ENCODE measurements around the gene AGMO. TPM values are rescaled to one million over a fixed set of nuclear protein-coding genes. Genes with fewer than 3 reads are reported as not detected.

AGMO gene
- polyA plus RNA-seq, 2 of the 4 experiments (the other 2 are of a cell fraction), result 2.6 to 7.9 TPM

DNA sequence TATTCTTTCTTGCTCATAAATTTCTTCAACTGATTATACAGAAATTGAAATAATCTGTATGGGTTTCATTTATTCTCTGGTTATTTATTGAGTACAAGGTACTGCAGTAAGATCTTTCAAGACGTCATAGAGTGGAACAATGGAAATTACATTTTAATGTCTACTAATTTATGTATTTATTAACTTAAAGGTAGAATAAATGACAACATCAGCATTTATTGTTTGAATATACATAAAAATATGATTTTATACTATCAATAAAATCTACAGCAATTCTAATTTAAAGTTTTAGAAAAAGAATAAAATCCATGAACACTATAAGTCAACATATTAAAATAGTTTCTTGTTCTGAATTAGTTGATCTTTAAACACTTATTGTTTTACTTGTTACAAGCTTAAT, 158.5 kb downstream of the AGMO start:
- ChIA-PET POLR2A (no interaction called here), CTCF (no interaction called here)
- Histone ChIP-seq H3K9me3 (no peaks in the 10 kb centered on the region), H3K27ac (no peak overlapping the region), H3K4me2 (no peak overlapping the region), H3K4me1 (no peaks in the 10 kb centered on the region), H3K4me3 (no peak overlapping the region)
- WGBS (ENCODE audit: missing lambda C conversion rate), result 34% methylated on average over 1 of the region's 1 CpG
- no peak for ATAC-seq
- TF ChIP-seq REST (IDR thresholded peaks at IDR 0.05) (no peak), MAFK (IDR thresholded peaks at IDR 0.05; ENCODE audit: partially characterized antibody) (peak; percentile 61)
- FAIRE-seq, result no peak
- DNase-seq (ENCODE audit: low read depth in 1 of 2, low spot score in 1 of 2), result no peak

DNA sequence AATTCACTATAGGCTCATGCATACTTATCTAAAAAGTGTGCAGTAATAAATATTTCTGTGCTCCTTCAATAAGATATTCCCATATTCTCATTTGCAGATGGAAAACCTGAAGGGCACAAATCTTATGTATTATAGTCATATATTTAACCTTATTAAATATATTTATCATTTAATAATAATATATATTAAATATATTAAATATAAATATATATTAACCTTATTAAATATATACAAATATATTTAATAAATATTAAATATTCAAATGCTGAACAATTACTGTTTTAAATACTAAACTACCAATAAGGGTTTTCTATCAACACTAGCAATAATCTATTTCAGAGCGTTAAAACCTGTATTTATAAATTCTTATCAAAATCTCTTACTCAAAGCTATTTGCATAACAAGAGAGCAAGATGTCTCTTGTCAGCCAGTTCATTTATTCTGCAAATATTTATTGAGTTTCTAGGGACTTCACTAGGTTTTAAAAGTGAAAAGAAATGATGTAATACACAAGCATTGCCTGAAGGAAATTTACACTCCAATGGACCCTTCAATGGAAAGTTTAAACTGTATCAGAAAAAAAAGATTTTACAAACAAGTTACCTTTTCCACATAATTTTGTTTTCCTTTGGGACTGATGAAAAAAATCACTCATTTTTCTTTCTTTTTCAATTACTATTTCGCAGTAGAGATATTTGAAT, 159.2 kb downstream of the AGMO start:
- FAIRE-seq (no peak), ATAC-seq (no peak), DNase-seq (ENCODE audit: low read depth in 1 of 2, low spot score in 1 of 2) (no peak)
- no peaks in the 10 kb centered on the region for H3K9me3 ChIP-seq
- POLR2A ChIA-PET, result no interaction called here
- no peak for TF ChIP-seq POLR2A (IDR thresholded peaks at IDR 0.05; ENCODE audit: low read length)
- no peak for TF ChIP-seq HOXB13 (CRISPR knock-in tag; IDR thresholded peaks at IDR 0.05; ENCODE audit: low read depth)
- TF ChIP-seq EP300 (IDR thresholded peaks at IDR 0.05), result no peak
- no peak for TF ChIP-seq BCL3 (IDR thresholded peaks at IDR 0.05)
- TF ChIP-seq FOSB (CRISPR knock-in tag; IDR thresholded peaks at IDR 0.05), result no peak
- no peak for TF ChIP-seq HOXB5 (CRISPR knock-in tag; IDR thresholded peaks at IDR 0.05)
- no peak overlapping the region for H3K27ac ChIP-seq
- CTCF ChIA-PET, result no interaction called here
- WGBS (ENCODE audit: missing lambda C conversion rate), result 44% methylated on average over 2 of the region's 2 CpGs
- no peak overlapping the region for H3K4me2 ChIP-seq
- H3K4me3 ChIP-seq, result no peak overlapping the region
- H3K4me1 ChIP-seq, result no peaks in the 10 kb centered on the region

DNA sequence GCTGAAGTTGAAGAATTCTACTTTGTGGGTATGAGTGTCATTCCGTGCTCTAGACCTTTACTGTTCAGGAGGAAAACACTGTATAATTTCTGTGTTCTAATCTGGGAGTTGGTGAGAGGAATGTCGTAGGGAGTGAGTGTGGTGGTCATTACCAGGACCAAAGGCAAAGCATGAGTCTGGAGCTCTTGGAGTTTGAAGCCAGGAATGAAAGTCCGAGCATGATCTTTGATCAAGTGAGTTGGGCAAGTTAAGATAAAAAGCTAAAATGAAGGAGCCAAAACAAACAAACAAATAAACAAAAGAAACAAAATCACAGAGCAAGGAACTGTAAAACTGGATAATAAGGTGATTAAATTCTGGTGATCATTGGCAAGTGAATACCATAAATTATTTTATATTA, 161.4 kb downstream of the AGMO start:
- no peaks in the 10 kb centered on the region for H3K4me1 ChIP-seq
- DNase-seq (ENCODE audit: low read depth in 1 of 2, low spot score in 1 of 2) (no peak), ATAC-seq (no peak), FAIRE-seq (no peak)
- WGBS (ENCODE audit: missing lambda C conversion rate), result 12% methylated on average over 3 of the region's 3 CpGs
- H3K27ac ChIP-seq, result no peak overlapping the region
- H3K4me2 ChIP-seq, result no peak overlapping the region
- H3K4me3 ChIP-seq, result no peak overlapping the region
- ChIA-PET CTCF (no interaction called here), POLR2A (no interaction called here)
- no peaks in the 10 kb centered on the region; the same call in 2 of the 3 replicates for H3K9me3 ChIP-seq
- TF ChIP-seq JUNB (IDR thresholded peaks at IDR 0.05) (no peak), ZC3H11A (IDR thresholded peaks at IDR 0.05) (no peak), NPAS2 (CRISPR knock-in tag; IDR thresholded peaks at IDR 0.05; ENCODE audit: borderline replicate concordance) (no peak), RFX5 (IDR thresholded peaks at IDR 0.05) (no peak), ZFP36 (IDR thresholded peaks at IDR 0.05; ENCODE audit: borderline replicate concordance, partially characterized antibody) (no peak), KDM5A (IDR thresholded peaks at IDR 0.05) (no peak), NFE2L2 (conservative IDR thresholded peaks at IDR 0.05; ENCODE audit: low read length) (no peak), ZSCAN20 (CRISPR knock-in tag; IDR thresholded peaks at IDR 0.05) (no peak), HOXB13 (CRISPR knock-in tag; IDR thresholded peaks at IDR 0.05; ENCODE audit: low read depth) (no peak), HEYL (CRISPR knock-in tag; IDR thresholded peaks at IDR 0.05) (no peak), FOSL2 (IDR thresholded peaks at IDR 0.05) (no peak), FOSL2 (CRISPR knock-in tag; IDR thresholded peaks at IDR 0.05) (no peak), BCL3 (IDR thresholded peaks at IDR 0.05) (no peak), BHLHE40 (IDR thresholded peaks at IDR 0.05; ENCODE audit: low read depth, low read length) (no peak)
- TF ChIP-seq, protein P1, sequence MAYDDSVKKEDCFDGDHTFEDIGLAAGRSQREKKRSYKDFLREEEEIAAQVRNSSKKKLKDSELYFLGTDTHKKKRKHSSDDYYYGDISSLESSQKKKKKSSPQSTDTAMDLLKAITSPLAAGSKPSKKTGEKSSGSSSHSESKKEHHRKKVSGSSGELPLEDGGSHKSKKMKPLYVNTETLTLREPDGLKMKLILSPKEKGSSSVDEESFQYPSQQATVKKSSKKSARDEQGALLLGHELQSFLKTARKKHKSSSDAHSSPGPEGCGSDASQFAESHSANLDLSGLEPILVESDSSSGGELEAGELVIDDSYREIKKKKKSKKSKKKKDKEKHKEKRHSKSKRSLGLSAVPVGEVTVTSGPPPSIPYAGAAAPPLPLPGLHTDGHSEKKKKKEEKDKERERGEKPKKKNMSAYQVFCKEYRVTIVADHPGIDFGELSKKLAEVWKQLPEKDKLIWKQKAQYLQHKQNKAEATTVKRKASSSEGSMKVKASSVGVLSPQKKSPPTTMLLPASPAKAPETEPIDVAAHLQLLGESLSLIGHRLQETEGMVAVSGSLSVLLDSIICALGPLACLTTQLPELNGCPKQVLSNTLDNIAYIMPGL (CRISPR knock-in tag; IDR thresholded peaks at IDR 0.05; ENCODE audit: borderline replicate concordance), result no peak
- TF ChIP-seq, protein P2, sequence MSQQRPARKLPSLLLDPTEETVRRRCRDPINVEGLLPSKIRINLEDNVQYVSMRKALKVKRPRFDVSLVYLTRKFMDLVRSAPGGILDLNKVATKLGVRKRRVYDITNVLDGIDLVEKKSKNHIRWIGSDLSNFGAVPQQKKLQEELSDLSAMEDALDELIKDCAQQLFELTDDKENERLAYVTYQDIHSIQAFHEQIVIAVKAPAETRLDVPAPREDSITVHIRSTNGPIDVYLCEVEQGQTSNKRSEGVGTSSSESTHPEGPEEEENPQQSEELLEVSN (IDR thresholded peaks at IDR 0.05; ENCODE audit: borderline replicate concordance, low read depth), result no peak
